ENCODE measurements around the gene ATMIN. TPM values are rescaled to one million over a fixed set of nuclear protein-coding genes. Genes with fewer than 3 reads are reported as not detected.

ATMIN gene
- total and polyA plus RNA-seq, 10 of the 15 experiments (the other 5 are each of a cell fraction or from before 2014, with no cell fraction given) = 5.2 to 28.9 (median 18.3) TPM

DNA sequence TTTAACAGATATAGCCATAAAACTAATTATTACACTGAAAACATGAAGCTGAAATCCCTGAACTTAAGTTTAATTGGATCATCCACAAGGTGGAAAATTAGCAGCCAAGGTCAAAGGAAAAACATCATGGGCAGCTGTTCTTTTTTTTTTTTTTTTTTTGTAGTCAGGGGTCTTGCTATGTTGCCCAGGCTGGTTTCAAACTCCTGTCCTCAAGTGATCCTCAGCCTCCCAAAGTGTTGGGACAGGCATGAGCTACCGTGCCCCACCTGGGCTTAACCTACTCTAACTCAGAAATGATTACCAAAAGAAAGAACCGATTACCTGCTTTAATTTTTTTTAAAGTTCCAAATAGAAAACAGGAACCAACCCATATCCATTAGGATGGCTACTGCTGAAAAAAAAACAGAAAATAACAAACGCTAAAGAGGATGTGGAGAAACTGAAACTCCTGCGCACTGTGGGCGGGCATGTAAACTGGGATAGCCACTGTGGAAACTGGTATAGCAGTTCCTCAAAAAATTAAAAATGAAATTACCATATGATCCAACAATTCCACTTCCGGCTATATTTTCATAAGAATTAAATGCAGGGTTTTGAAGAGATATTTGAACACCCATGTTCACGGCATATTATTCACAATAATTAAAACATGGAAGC is 37.5 kb upstream of the ATMIN start:
- BruUV-seq (replicated peaks) = no TSS peak
- SMC1A ChIA-PET (ENCODE audit: uncharacterized antibody, unreplicated experiment) = interaction anchor here (0.9 to 1.3 kb wide), 8 partner anchors 9 to 732 kb away, joined by 3 to 9 read pairs (median 4); partner anchors contain the start of genes C16orf46, CENPN and CMC2
- TF ChIP-seq IKZF2 (IDR thresholded peaks at IDR 0.05) (0 out of 4 replicates have a peak, but pooled peaks have one; percentile 11 to 12), MLLT1 (IDR thresholded peaks at IDR 0.05) (peak; percentile 69; the same call in 1 of the 2 replicates), MEF2B (IDR thresholded peaks at IDR 0.05; ENCODE audit: partially characterized antibody, poor library complexity, severe bottlenecking) (no peak), SPI1 (IDR thresholded peaks at IDR 0.05; ENCODE audit: borderline replicate concordance, insufficient read depth, low read depth, low read length) (peak; percentile 26; the same call in 1 of the 2 replicates)
- Histone ChIP-seq H3K36me3 (ENCODE audit: control insufficient read depth in 2 of 2, insufficient read depth in 2 of 2, low read length in 1 of 2) (peaks cover 0 to 2% of the 10 kb centered on the region in 2 experiments; a peak in 2 of 4 replicates), H3K4me3 (peak overlapping the region; percentile 60; the same call in 1 of the 2 replicates), H2AFZ (ENCODE audit: control insufficient read depth, low read depth, low read length) (no peak overlapping the region), H3K79me2 (ENCODE audit: control insufficient read depth, insufficient read depth, low read length) (peaks cover 91% of the 10 kb centered on the region), H3K27me3 (replicated peaks in 1 of 2; ENCODE audit: control insufficient read depth in 2 of 2, insufficient read depth in 2 of 2, low read length in 1 of 2) (no peaks in the 10 kb centered on the region), H3K9me3 (replicated peaks; ENCODE audit: control insufficient read depth, insufficient read depth, low read length) (no peaks in the 10 kb centered on the region; the same call in 2 of the 3 replicates), H3K9ac (ENCODE audit: control insufficient read depth, insufficient read depth, low read length) (peak overlapping the region; percentile 67), H3K27ac (ENCODE audit: control insufficient read depth, insufficient read depth) (peak overlapping the region; percentile 83), H3K4me2 (ENCODE audit: control insufficient read depth, insufficient read depth) (peak overlapping the region; percentile 80), H4K20me1 (ENCODE audit: control insufficient read depth, insufficient read depth) (no peaks in the 10 kb centered on the region), H3K4me1 (ENCODE audit: control insufficient read depth, insufficient read depth, low read length) (no peaks in the 10 kb centered on the region; the same call in 1 of the 2 replicates)
- no peak for FAIRE-seq
- CTCF ChIA-PET = interaction anchor here (0.8 to 2.0 kb wide), 8 partner anchors 12 to 74 kb away, joined by 3 to 10 read pairs (median 6); partner anchors contain the start of gene ATMIN
- in situ Hi-C loops (cut with MboI) = no loop called here
- 71% methylated on average over 7 of the region's 7 CpGs for WGBS (ENCODE audit: insufficient coverage, insufficient replicate concordance, low lambda C conversion rate, missing lambda C conversion rate)
- ATAC-seq = peak; percentile 19
- POLR2A ChIA-PET = interaction anchor here (0.6 to 2.4 kb wide), 9 partner anchors 8 to 777 kb away, joined by 3 to 15 read pairs (median 3); partner anchors contain the start of genes C16orf46, CENPN and CMC2
- RAD21 ChIA-PET (ENCODE audit: unreplicated experiment) = interaction anchor here (0.6 to 1.7 kb wide), 5 partner anchors 9 to 743 kb away, joined by 3 to 6 read pairs (median 4); partner anchors contain the start of genes ATMIN and CENPN
- DNase-seq (ENCODE audit: low read depth, low spot score) = no peak
- intact Hi-C loops (cut with micrococcal nuclease; ENCODE audit: unreplicated experiment) = no loop called here
